Mesenchymal stem cell (in vitro differentiated cells and primary cell): ENCODE results near the gene BRD2.

Source experiments
- DNase-seq: peaks from one replicate; pipeline ENCODE4 v3.0.0-alpha.2; 2013
- H2AFZ ChIP-seq: one replicate; pipeline ENCODE4 v1.6.1; 2013; ENCODE audit warnings: low read depth, mild to moderate bottlenecking, control low read depth, inconsistent platforms, low read length, moderate library complexity
- H2AK5ac ChIP-seq: 2 replicates; pipeline ENCODE4 v1.6.1; 2013; ENCODE audit warnings: low read length, moderate library complexity, mild to moderate bottlenecking, inconsistent platforms; ENCODE audit not compliant: severe bottlenecking
- H2BK120ac ChIP-seq: one replicate; pipeline ENCODE4 v1.6.1; 2013; ENCODE audit warnings: low read depth, mild to moderate bottlenecking, inconsistent platforms, low read length, moderate library complexity
- H2BK12ac ChIP-seq, 2 experiments: one replicate each; pipeline ENCODE4 v1.6.1; 2013; ENCODE audit warnings: inconsistent platforms in 2 of 2, low read length in 2 of 2, mild to moderate bottlenecking in 2 of 2, moderate library complexity in 2 of 2, control low read depth in 1 of 2
- H2BK15ac ChIP-seq: one replicate; pipeline ENCODE4 v1.6.1; 2013; ENCODE audit warnings: mild to moderate bottlenecking, low read depth, inconsistent platforms; ENCODE audit not compliant: poor library complexity, severe bottlenecking
- H2BK5ac ChIP-seq: 2 replicates; pipeline ENCODE4 v1.6.1; 2013; ENCODE audit warnings: low read depth, mild to moderate bottlenecking, low read length, control low read depth, inconsistent platforms; ENCODE audit not compliant: poor library complexity, severe bottlenecking
- H3K14ac ChIP-seq, 2 experiments: one replicate each; pipeline ENCODE4 v1.6.1; 2013; ENCODE audit warnings: inconsistent platforms in 2 of 2, low read length in 2 of 2, control low read depth in 1 of 2, mild to moderate bottlenecking in 1 of 2, moderate library complexity in 1 of 2
- H3K18ac ChIP-seq, 2 experiments: one replicate each; pipeline ENCODE4 v1.6.1; 2013; ENCODE audit warnings: inconsistent platforms in 2 of 2, low read length in 2 of 2, control low read depth in 1 of 2, low read depth in 1 of 2, mild to moderate bottlenecking in 1 of 2
- H3K23ac ChIP-seq, 2 experiments: one replicate each; pipeline ENCODE4 v1.6.1; 2013; ENCODE audit warnings: inconsistent platforms in 2 of 2, low read length in 2 of 2, mild to moderate bottlenecking in 2 of 2, moderate library complexity in 2 of 2, control low read depth in 1 of 2
- H3K27ac ChIP-seq: 2 replicates; pipeline ENCODE4 v1.5.1; 2013; ENCODE audit warnings: mild to moderate bottlenecking, moderate library complexity, low read length, control low read depth, inconsistent platforms; ENCODE audit not compliant: poor library complexity, severe bottlenecking
- H3K27me3 ChIP-seq, 2 experiments: 2 replicates each; pipeline versions ENCODE4 v1.6.1 to v1.7.0; 2013; ENCODE audit warnings: low read length in 2 of 2, mild to moderate bottlenecking in 2 of 2, moderate library complexity in 2 of 2, control low read depth in 1 of 2, inconsistent platforms in 1 of 2; ENCODE audit not compliant: control insufficient read depth in 1 of 2, insufficient read depth in 1 of 2
- H3K36me3 ChIP-seq, 2 experiments: 2 replicates each; pipeline versions ENCODE4 v1.6.1 to v1.7.0; 2013; ENCODE audit warnings: low read length in 2 of 2, control low read depth in 1 of 2, inconsistent platforms in 1 of 2, low read depth in 1 of 2, mild to moderate bottlenecking in 1 of 2; ENCODE audit not compliant: insufficient read depth in 2 of 2, control insufficient read depth in 1 of 2
- H3K4ac ChIP-seq, 2 experiments: one replicate each; pipeline ENCODE4 v1.6.1; 2013; ENCODE audit warnings: inconsistent platforms in 2 of 2, low read length in 2 of 2, mild to moderate bottlenecking in 2 of 2, moderate library complexity in 2 of 2, control low read depth in 1 of 2, low read depth in 1 of 2
- H3K4me1 ChIP-seq: 2 replicates; pipeline ENCODE4 v1.6.1; 2013; ENCODE audit warnings: low read depth, low read length, control low read depth; ENCODE audit not compliant: control insufficient read depth, insufficient read depth
- H3K4me2 ChIP-seq: 2 replicates; pipeline ENCODE4 v1.6.1; 2013; ENCODE audit warnings: low read length, mild to moderate bottlenecking, inconsistent platforms; ENCODE audit not compliant: poor library complexity, severe bottlenecking
- H3K4me3 ChIP-seq, 2 experiments: 2 replicates each; pipeline versions ENCODE4 v1.5.1 to v1.7.0; 2013; ENCODE audit warnings: low read length in 2 of 2, mild to moderate bottlenecking in 2 of 2, control low read depth in 1 of 2, low read depth in 1 of 2; ENCODE audit not compliant: insufficient read depth in 1 of 2
- H3K79me1 ChIP-seq: replicated peaks from 2 replicates; pipeline ENCODE4 v1.6.1; 2013; ENCODE audit warnings: mild to moderate bottlenecking, control low read depth, low read length, inconsistent platforms; ENCODE audit not compliant: poor library complexity, severe bottlenecking
- H3K9ac ChIP-seq: 2 replicates; pipeline ENCODE4 v1.7.0; 2013; ENCODE audit warnings: mild to moderate bottlenecking, low read length, moderate library complexity
- H3K9me3 ChIP-seq: 2 replicates; pipeline ENCODE4 v1.7.0; 2013; ENCODE audit warnings: mild to moderate bottlenecking, low read length; ENCODE audit not compliant: control insufficient read depth
- H4K8ac ChIP-seq: one replicate; pipeline ENCODE4 v1.6.1; 2013; ENCODE audit warnings: inconsistent platforms, mild to moderate bottlenecking, low read length, moderate library complexity
- H4K91ac ChIP-seq: one replicate; pipeline ENCODE4 v1.6.1; 2013; ENCODE audit warnings: mild to moderate bottlenecking, low read length, inconsistent platforms
- WGBS: methylation state at CpG from one replicate; pipeline ENCODE4 v1.1.7; 2013; ENCODE audit warnings: mixed read lengths; 5-methylcytosine and 5-hydroxymethylcytosine counted together

BRD2 gene

GRCh38 chr6:32993363-32993973, 25.1 kb downstream of the BRD2 start:
- peaks cover 7 to 9% of the 10 kb centered on the region in 2 experiments for H3K27me3 ChIP-seq
- no peak overlapping the region for H3K4me2 ChIP-seq
- H2AK5ac ChIP-seq, result no peak overlapping the region
- H3K27ac ChIP-seq, result no peak overlapping the region
- DNase-seq, result no peak
- no peak overlapping the region for H3K23ac ChIP-seq
- H3K36me3 ChIP-seq, result no peaks in the 10 kb centered on the region
- no peaks in the 10 kb centered on the region for H3K79me1 ChIP-seq
- H2BK120ac ChIP-seq, result no peak overlapping the region
- H2BK5ac ChIP-seq, result no peak overlapping the region
- H3K18ac ChIP-seq, result no peak overlapping the region
- H2BK15ac ChIP-seq, result no peak overlapping the region
- no peak overlapping the region for H3K4me3 ChIP-seq
- no peak overlapping the region for H3K9ac ChIP-seq
- H4K8ac ChIP-seq, result no peak overlapping the region
- H3K4me1 ChIP-seq, result no peaks in the 10 kb centered on the region
- no peak overlapping the region for H3K14ac ChIP-seq
- no peak overlapping the region for H2AFZ ChIP-seq
- no peak overlapping the region for H2BK12ac ChIP-seq
- no peaks in the 10 kb centered on the region for H3K9me3 ChIP-seq
- no peak overlapping the region for H3K4ac ChIP-seq
- no peak overlapping the region for H4K91ac ChIP-seq
- WGBS, result 77% methylated on average over 5 of the region's 9 CpGs

GRCh38 chr6:32995448-32995847, 27.1 kb downstream of the BRD2 start:
- no peak for DNase-seq
- no peak overlapping the region for H3K23ac ChIP-seq
- H2BK12ac ChIP-seq, result no peak overlapping the region
- H3K14ac ChIP-seq, result no peak overlapping the region
- H3K27me3 ChIP-seq, result peaks cover 16 to 17% of the 10 kb centered on the region in 2 experiments
- H3K4me3 ChIP-seq, result no peak overlapping the region
- H2BK120ac ChIP-seq, result no peak overlapping the region
- WGBS, result 28% methylated on average over 2 of the region's 2 CpGs
- no peak overlapping the region for H2AK5ac ChIP-seq
- no peaks in the 10 kb centered on the region for H3K9me3 ChIP-seq
- no peaks in the 10 kb centered on the region for H3K4me1 ChIP-seq
- no peak overlapping the region for H3K4ac ChIP-seq
- H3K4me2 ChIP-seq, result no peak overlapping the region
- H3K9ac ChIP-seq, result no peak overlapping the region
- no peak overlapping the region for H2BK5ac ChIP-seq
- no peaks in the 10 kb centered on the region for H3K79me1 ChIP-seq
- H2AFZ ChIP-seq, result no peak overlapping the region
- no peak overlapping the region for H3K18ac ChIP-seq
- H4K91ac ChIP-seq, result no peak overlapping the region
- H2BK15ac ChIP-seq, result no peak overlapping the region
- H4K8ac ChIP-seq, result no peak overlapping the region
- no peaks in the 10 kb centered on the region for H3K36me3 ChIP-seq
- H3K27ac ChIP-seq, result no peak overlapping the region

- H2BK15ac ChIP-seq, result no peak overlapping the region
- H2AK5ac ChIP-seq, result no peak overlapping the region
- no peak overlapping the region for H2BK120ac ChIP-seq
- H3K4ac ChIP-seq, result no peak overlapping the region
- H3K27me3 ChIP-seq, result peaks cover 44 to 60% of the 10 kb centered on the region in 2 experiments
- no peak overlapping the region for H2AFZ ChIP-seq
- no peaks in the 10 kb centered on the region for H3K4me1 ChIP-seq
- no peaks in the 10 kb centered on the region for H3K36me3 ChIP-seq
- H3K18ac ChIP-seq, result no peak overlapping the region
- H3K9ac ChIP-seq, result no peak overlapping the region
- H3K4me2 ChIP-seq, result no peak overlapping the region
- H3K14ac ChIP-seq, result no peak overlapping the region
- H3K27ac ChIP-seq, result no peak overlapping the region
- no peak overlapping the region for H4K91ac ChIP-seq
- no peak overlapping the region for H2BK5ac ChIP-seq
- 18% methylated on average over 8 of the region's 8 CpGs for WGBS
- H4K8ac ChIP-seq, result no peak overlapping the region
- H3K23ac ChIP-seq, result no peak overlapping the region
- no peaks in the 10 kb centered on the region for H3K79me1 ChIP-seq
- H2BK12ac ChIP-seq, result no peak overlapping the region
- DNase-seq, result no peak
- H3K9me3 ChIP-seq, result no peaks in the 10 kb centered on the region
- H3K4me3 ChIP-seq, result no peak overlapping the region
These were observed 31.7 kb downstream of the BRD2 start for GRCh38 chr6:33000055-33000454.

- Histone ChIP-seq H3K4me1 (no peaks in the 10 kb centered on the region), H2AFZ (no peak overlapping the region), H3K27ac (no peak overlapping the region), H3K9me3 (no peaks in the 10 kb centered on the region), H4K8ac (no peak overlapping the region), H3K36me3 (no peaks in the 10 kb centered on the region), H2AK5ac (no peak overlapping the region), H3K4me3 (no peak overlapping the region), H2BK5ac (no peak overlapping the region), H3K27me3 (peaks cover 53 to 56% of the 10 kb centered on the region in 2 experiments), H3K79me1 (no peaks in the 10 kb centered on the region), H2BK12ac (no peak overlapping the region), H3K9ac (no peak overlapping the region), H3K4ac (no peak overlapping the region), H3K14ac (no peak overlapping the region), H3K18ac (no peak overlapping the region), H3K4me2 (no peak overlapping the region), H4K91ac (no peak overlapping the region), H2BK15ac (no peak overlapping the region), H2BK120ac (no peak overlapping the region), H3K23ac (no peak overlapping the region)
- WGBS, result 69% methylated on average over 4 of the region's 4 CpGs
- DNase-seq, result no peak
These were observed 33.3 kb downstream of the BRD2 start for GRCh38 chr6:33001685-33002084.
